Adrenal gland (tissue), 5 donors: ENCODE measurements around the gene CCDC197.

Source experiments
- POLR2A ChIP-seq, 2 donors: fragments of 450-650 bp; IDR thresholded peaks; one replicate each; pipeline ENCODE4 v1.6.1; 2017; ENCODE audit warnings: antibody characterized with exemption in 2 of 2, mild to moderate bottlenecking in 2 of 2, moderate library complexity in 1 of 2
- TF ChIP-seq, protein P1 (sequence below), 6 experiments: fragments of 450-650 bp in 4 of 6; fragments of 200-600 bp in 2 of 6; sonication (generic) in 1 of 6; IDR thresholded peaks; 1 replicate in 5 of 6; 2 replicates in 1 of 6; pipeline versions ENCODE4 v1.5.1 to v1.8.0; 2016 to 2021; ENCODE audit warnings: antibody characterized with exemption in 6 of 6, mild to moderate bottlenecking in 2 of 6, moderate library complexity in 1 of 6
- donor health status: DM: no; HTN: no; CAD: no.

DNA sequence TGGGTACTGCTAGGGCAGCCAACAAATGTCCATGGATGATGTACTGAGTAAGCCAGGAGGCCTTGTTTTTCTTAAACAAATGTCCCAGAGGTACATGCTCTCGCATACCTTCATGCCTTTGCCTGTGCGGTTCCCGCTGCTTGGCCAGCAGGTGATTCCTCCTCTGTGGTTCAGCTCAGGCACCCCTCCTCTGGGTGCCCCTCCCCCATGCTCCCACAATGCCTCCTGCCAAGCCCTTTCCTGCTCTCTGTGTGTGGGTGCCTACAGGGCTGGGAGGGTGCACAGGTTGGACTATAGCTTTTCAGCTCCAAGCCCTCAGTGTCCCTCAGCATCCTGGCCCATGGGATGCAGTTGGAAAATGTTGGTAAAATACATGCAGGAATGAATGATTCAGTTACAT, 44.3 kb upstream of the CCDC197 start:
- no peak for TF ChIP-seq POLR2A (IDR thresholded peaks at IDR 0.05)
- TF ChIP-seq, protein P1, sequence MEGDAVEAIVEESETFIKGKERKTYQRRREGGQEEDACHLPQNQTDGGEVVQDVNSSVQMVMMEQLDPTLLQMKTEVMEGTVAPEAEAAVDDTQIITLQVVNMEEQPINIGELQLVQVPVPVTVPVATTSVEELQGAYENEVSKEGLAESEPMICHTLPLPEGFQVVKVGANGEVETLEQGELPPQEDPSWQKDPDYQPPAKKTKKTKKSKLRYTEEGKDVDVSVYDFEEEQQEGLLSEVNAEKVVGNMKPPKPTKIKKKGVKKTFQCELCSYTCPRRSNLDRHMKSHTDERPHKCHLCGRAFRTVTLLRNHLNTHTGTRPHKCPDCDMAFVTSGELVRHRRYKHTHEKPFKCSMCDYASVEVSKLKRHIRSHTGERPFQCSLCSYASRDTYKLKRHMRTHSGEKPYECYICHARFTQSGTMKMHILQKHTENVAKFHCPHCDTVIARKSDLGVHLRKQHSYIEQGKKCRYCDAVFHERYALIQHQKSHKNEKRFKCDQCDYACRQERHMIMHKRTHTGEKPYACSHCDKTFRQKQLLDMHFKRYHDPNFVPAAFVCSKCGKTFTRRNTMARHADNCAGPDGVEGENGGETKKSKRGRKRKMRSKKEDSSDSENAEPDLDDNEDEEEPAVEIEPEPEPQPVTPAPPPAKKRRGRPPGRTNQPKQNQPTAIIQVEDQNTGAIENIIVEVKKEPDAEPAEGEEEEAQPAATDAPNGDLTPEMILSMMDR (IDR thresholded peaks at IDR 0.05), result no peak
